H9 (cell line): ENCODE measurements around the gene CACNA2D3. TPM values are rescaled to one million over a fixed set of nuclear protein-coding genes. Genes with fewer than 3 reads are reported as not detected.
A peak's percentile ranks its signal among the peaks of the same experiment; 100 is the strongest.

Experiments used
- DNase-seq: peaks from one replicate; pipeline ENCODE4 v3.0.0-alpha.2; 2017
- H2AFZ ChIP-seq: one replicate; pipeline ENCODE4 v1.6.1; 2013; ENCODE audit warnings: mild to moderate bottlenecking, low read length, control low read depth, moderate library complexity
- H2AK5ac ChIP-seq: 2 replicates; pipeline ENCODE4 v1.6.1; 2013; ENCODE audit warnings: low read length, control low read depth, mixed read lengths; ENCODE audit not compliant: insufficient read length
- H2BK120ac ChIP-seq: one replicate; pipeline ENCODE4 v1.6.1; 2013; ENCODE audit warnings: low read depth, mild to moderate bottlenecking, low read length, control low read depth, inconsistent platforms; ENCODE audit not compliant: poor library complexity, severe bottlenecking
- H2BK12ac ChIP-seq: 2 replicates; pipeline ENCODE4 v1.6.1; 2013; ENCODE audit warnings: low read length, control low read depth, mixed read lengths, low read depth; ENCODE audit not compliant: insufficient read length
- H2BK15ac ChIP-seq: 2 replicates; pipeline ENCODE4 v1.6.1; 2013; ENCODE audit warnings: low read depth, low read length, control low read depth
- H2BK20ac ChIP-seq: one replicate; pipeline ENCODE4 v1.6.1; 2013; ENCODE audit warnings: low read depth, mild to moderate bottlenecking, low read length, control low read depth, inconsistent platforms; ENCODE audit not compliant: poor library complexity, severe bottlenecking
- H2BK5ac ChIP-seq: 2 replicates; pipeline ENCODE4 v1.6.1; 2013; ENCODE audit warnings: low read length, control low read depth, mixed read lengths; ENCODE audit not compliant: insufficient read length
- H3K14ac ChIP-seq: 2 replicates; pipeline ENCODE4 v1.6.1; 2013; ENCODE audit warnings: low read length, control low read depth; ENCODE audit not compliant: insufficient read depth
- H3K18ac ChIP-seq: 2 replicates; pipeline ENCODE4 v1.6.1; 2013; ENCODE audit warnings: low read depth, mild to moderate bottlenecking, mixed read lengths, low read length, control low read depth; ENCODE audit not compliant: insufficient read length
- H3K23ac ChIP-seq: 2 replicates; pipeline ENCODE4 v1.6.1; 2013; ENCODE audit warnings: low read length, control low read depth, mixed read lengths, low read depth; ENCODE audit not compliant: insufficient read length
- H3K23me2 ChIP-seq: 2 replicates; pipeline ENCODE4 v1.6.1; 2013; ENCODE audit warnings: low read depth, mild to moderate bottlenecking, mixed read lengths, low read length, control low read depth; ENCODE audit not compliant: insufficient read length, poor library complexity, severe bottlenecking
- H3K27ac ChIP-seq: 2 replicates; pipeline ENCODE4 v1.5.1; 2013; ENCODE audit warnings: low read length, control low read depth, mixed read lengths, low read depth; ENCODE audit not compliant: insufficient read length
- H3K27me3 ChIP-seq: 2 replicates; pipeline ENCODE4 v1.6.1; 2013; ENCODE audit warnings: low read length, control low read depth, inconsistent platforms; ENCODE audit not compliant: insufficient read depth
- H3K4ac ChIP-seq: 2 replicates; pipeline ENCODE4 v1.6.1; 2013; ENCODE audit warnings: low read depth, mild to moderate bottlenecking, control low read depth, inconsistent platforms, low read length, moderate library complexity
- H3K4me1 ChIP-seq: 2 replicates; pipeline ENCODE4 v1.6.1; 2013; ENCODE audit warnings: low read length, control low read depth, inconsistent platforms; ENCODE audit not compliant: insufficient read depth
- H3K4me2 ChIP-seq: 2 replicates; pipeline ENCODE4 v1.6.1; 2013; ENCODE audit warnings: low read length, control low read depth, mixed read lengths; ENCODE audit not compliant: insufficient read length, insufficient read depth
- H3K56ac ChIP-seq: 2 replicates; pipeline ENCODE4 v1.6.1; 2013; ENCODE audit warnings: low read depth, mild to moderate bottlenecking, mixed read lengths, low read length, control low read depth; ENCODE audit not compliant: insufficient read length
- H3K79me1 ChIP-seq: 2 replicates; pipeline ENCODE4 v1.6.1; 2013; ENCODE audit warnings: low read depth, mild to moderate bottlenecking, moderate library complexity, low read length, control low read depth, inconsistent platforms; ENCODE audit not compliant: insufficient read depth, poor library complexity, severe bottlenecking
- H3K79me2 ChIP-seq: 2 replicates; pipeline ENCODE4 v1.6.1; 2013; ENCODE audit warnings: low read length, control low read depth, inconsistent platforms; ENCODE audit not compliant: insufficient read depth
- H3K9ac ChIP-seq: 2 replicates; pipeline ENCODE4 v1.6.1; 2013; ENCODE audit warnings: low read length, control low read depth, mixed read lengths; ENCODE audit not compliant: insufficient read length; ENCODE audit errors: extremely low read depth
- H3K9me3 ChIP-seq: one replicate; pipeline ENCODE4 v1.6.1; 2013; ENCODE audit warnings: low read depth, low read length, inconsistent platforms; ENCODE audit not compliant: control insufficient read depth
- H3T11ph ChIP-seq: one replicate; pipeline ENCODE4 v1.6.1; 2013; ENCODE audit warnings: mild to moderate bottlenecking, low read length, control low read depth, inconsistent platforms
- H4K20me1 ChIP-seq: one replicate; pipeline ENCODE4 v1.6.1; 2013; ENCODE audit not compliant: control insufficient read depth, insufficient read length, insufficient read depth
- H4K5ac ChIP-seq: 2 replicates; pipeline ENCODE4 v1.6.1; 2013; ENCODE audit warnings: low read depth, mild to moderate bottlenecking, mixed read lengths, low read length, control low read depth; ENCODE audit not compliant: insufficient read length
- H4K8ac ChIP-seq: replicated peaks from 2 replicates; pipeline ENCODE4 v1.6.1; 2013; ENCODE audit warnings: low read length, control low read depth, mixed read lengths, low read depth; ENCODE audit not compliant: insufficient read length
- H4K91ac ChIP-seq: 2 replicates; pipeline ENCODE4 v1.6.1; 2013; ENCODE audit warnings: low read depth, mild to moderate bottlenecking, moderate library complexity, mixed read lengths, low read length, control low read depth; ENCODE audit not compliant: insufficient read length
- H3K27ac Mint-ChIP-seq, 3 experiments: 2 replicates in 2 of 3; 3 replicates in 1 of 3; pipeline ENCODE4 v1.8.0; 2020 to 2021; ENCODE audit warnings: mixed read lengths in 3 of 3, mild to moderate bottlenecking in 1 of 3, moderate library complexity in 1 of 3
- H3K27me3 Mint-ChIP-seq: 2 replicates; pipeline ENCODE4 v1.8.0; 2021; ENCODE audit warnings: low read depth, mild to moderate bottlenecking, moderate library complexity, mixed read lengths
- H3K36me3 Mint-ChIP-seq, 3 experiments: 2 replicates in 2 of 3; 3 replicates in 1 of 3; pipeline ENCODE4 v1.8.0; 2020 to 2021; ENCODE audit warnings: low read depth in 3 of 3, mixed read lengths in 3 of 3; ENCODE audit not compliant: insufficient read depth in 1 of 3
- H3K4me1 Mint-ChIP-seq, 2 experiments: 2 replicates each; pipeline ENCODE4 v1.8.0; 2020; ENCODE audit warnings: mixed read lengths in 2 of 2
- H3K4me3 Mint-ChIP-seq, 2 experiments: 2 replicates in 1 of 2; 3 replicates in 1 of 2; pipeline ENCODE4 v1.8.0; 2020 to 2021; ENCODE audit warnings: mild to moderate bottlenecking in 2 of 2, mixed read lengths in 2 of 2, moderate library complexity in 1 of 2
- H3K9me3 Mint-ChIP-seq, 2 experiments: 2 replicates in 1 of 2; 3 replicates in 1 of 2; pipeline ENCODE4 v1.8.0; 2020; ENCODE audit warnings: mild to moderate bottlenecking in 2 of 2, mixed read lengths in 2 of 2, moderate library complexity in 1 of 2
- WGBS: extraction: QIAGEN DNeasy Blood & Tissue Kit; methylation state at CpG from one replicate; pipeline ENCODE4 v1.1.7; 2013; ENCODE audit warnings: missing lambda C conversion rate, low lambda C conversion rate, mixed read lengths; ENCODE audit not compliant: insufficient read length; ENCODE audit errors: extremely low coverage; 5-methylcytosine and 5-hydroxymethylcytosine counted together
- total RNA-seq: library from RNA; stranded (reverse); gene quantifications from 2 replicates; pipeline ENCODE4 v1.2.1, GENCODE V29; 2021
- TF ChIP-seq, protein P1 (sequence below): fragments of 200-600 bp; sonication (generic); conservative IDR thresholded peaks from 3 replicates; pipeline ENCODE4 v1.8.0; 2021; ENCODE audit warnings: antibody characterized with exemption, mild to moderate bottlenecking

The CACNA2D3 gene
- total RNA-seq, 1 experiment from 2014 or later = 3.2 TPM

DNA sequence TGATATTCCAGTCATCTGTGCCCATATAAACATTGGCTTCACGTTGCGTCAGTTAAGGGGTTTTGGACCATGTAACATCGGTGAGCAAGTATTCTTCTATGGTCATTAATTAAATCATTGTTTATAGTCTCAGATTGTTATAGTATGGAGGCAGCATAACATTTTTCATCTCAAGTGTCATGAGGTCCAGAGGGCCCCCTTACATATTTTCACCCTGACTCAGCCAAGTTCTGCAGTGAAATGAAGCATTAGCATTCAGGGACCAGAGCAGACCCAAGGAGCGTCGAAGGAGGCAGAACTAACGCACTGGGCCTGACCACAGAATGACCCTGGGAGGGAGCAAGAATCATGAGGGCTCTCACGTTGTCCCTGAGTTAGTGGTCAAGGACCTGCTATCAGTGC, 634.0 kb downstream of the CACNA2D3 start:
- no peak overlapping the region for H3K56ac ChIP-seq
- no peak overlapping the region for H3K4me2 ChIP-seq
- no peak overlapping the region for H4K5ac ChIP-seq
- H3K18ac ChIP-seq = peak overlapping the region; percentile 6
- no peak overlapping the region for H2BK5ac ChIP-seq
- H3K9me3 ChIP-seq = no peaks in the 10 kb centered on the region
- no CpG with 5 or more reads among the region's 7 CpGs for WGBS
- H2BK15ac ChIP-seq = no peak overlapping the region
- H4K91ac ChIP-seq = no peak overlapping the region
- no peak overlapping the region for H3K27ac Mint-ChIP-seq
- no peak overlapping the region for H2BK120ac ChIP-seq
- peaks cover 7 to 12% of the 10 kb centered on the region in 2 experiments for H3K4me1 Mint-ChIP-seq
- no peak overlapping the region for H3K23ac ChIP-seq
- no peaks in the 10 kb centered on the region for H3K79me1 ChIP-seq
- H3K14ac ChIP-seq = no peak overlapping the region
- no peak overlapping the region for H3K4me3 Mint-ChIP-seq
- DNase-seq = no peak
- no peaks in the 10 kb centered on the region for H3K23me2 ChIP-seq
- no peak overlapping the region for H2BK20ac ChIP-seq
- H2AFZ ChIP-seq = no peak overlapping the region
- H3K4ac ChIP-seq = no peak overlapping the region
- H3T11ph ChIP-seq = no peak overlapping the region
- no peaks in the 10 kb centered on the region for H3K27me3 Mint-ChIP-seq
- peaks cover 0 to 10% (median 0%) of the 10 kb centered on the region in 3 experiments; a peak in 4 of 7 replicates for H3K36me3 Mint-ChIP-seq
- no peaks in the 10 kb centered on the region for H3K27me3 ChIP-seq
- H2AK5ac ChIP-seq = no peak overlapping the region
- H3K9me3 Mint-ChIP-seq = no peaks in the 10 kb centered on the region; a peak in 1 of 5 replicates
- no peak overlapping the region for H3K9ac ChIP-seq
- TF ChIP-seq, protein P1, sequence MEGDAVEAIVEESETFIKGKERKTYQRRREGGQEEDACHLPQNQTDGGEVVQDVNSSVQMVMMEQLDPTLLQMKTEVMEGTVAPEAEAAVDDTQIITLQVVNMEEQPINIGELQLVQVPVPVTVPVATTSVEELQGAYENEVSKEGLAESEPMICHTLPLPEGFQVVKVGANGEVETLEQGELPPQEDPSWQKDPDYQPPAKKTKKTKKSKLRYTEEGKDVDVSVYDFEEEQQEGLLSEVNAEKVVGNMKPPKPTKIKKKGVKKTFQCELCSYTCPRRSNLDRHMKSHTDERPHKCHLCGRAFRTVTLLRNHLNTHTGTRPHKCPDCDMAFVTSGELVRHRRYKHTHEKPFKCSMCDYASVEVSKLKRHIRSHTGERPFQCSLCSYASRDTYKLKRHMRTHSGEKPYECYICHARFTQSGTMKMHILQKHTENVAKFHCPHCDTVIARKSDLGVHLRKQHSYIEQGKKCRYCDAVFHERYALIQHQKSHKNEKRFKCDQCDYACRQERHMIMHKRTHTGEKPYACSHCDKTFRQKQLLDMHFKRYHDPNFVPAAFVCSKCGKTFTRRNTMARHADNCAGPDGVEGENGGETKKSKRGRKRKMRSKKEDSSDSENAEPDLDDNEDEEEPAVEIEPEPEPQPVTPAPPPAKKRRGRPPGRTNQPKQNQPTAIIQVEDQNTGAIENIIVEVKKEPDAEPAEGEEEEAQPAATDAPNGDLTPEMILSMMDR = no peak
- H4K8ac ChIP-seq = no peak overlapping the region
- no peak overlapping the region for H2BK12ac ChIP-seq
- H3K79me2 ChIP-seq = no peaks in the 10 kb centered on the region
- H3K27ac ChIP-seq = no peak overlapping the region
- H3K4me1 ChIP-seq = peaks cover 2% of the 10 kb centered on the region; the same call in 1 of the 2 replicates
- no peaks in the 10 kb centered on the region for H4K20me1 ChIP-seq
